Measurements from ENCODE around the gene PRSS8. TPM values are rescaled to one million over a fixed set of nuclear protein-coding genes. Genes with fewer than 3 reads are reported as not detected.

Gene PRSS8
- total RNA-seq, 1 experiment from 2014 or later: 32.6 TPM

DNA sequence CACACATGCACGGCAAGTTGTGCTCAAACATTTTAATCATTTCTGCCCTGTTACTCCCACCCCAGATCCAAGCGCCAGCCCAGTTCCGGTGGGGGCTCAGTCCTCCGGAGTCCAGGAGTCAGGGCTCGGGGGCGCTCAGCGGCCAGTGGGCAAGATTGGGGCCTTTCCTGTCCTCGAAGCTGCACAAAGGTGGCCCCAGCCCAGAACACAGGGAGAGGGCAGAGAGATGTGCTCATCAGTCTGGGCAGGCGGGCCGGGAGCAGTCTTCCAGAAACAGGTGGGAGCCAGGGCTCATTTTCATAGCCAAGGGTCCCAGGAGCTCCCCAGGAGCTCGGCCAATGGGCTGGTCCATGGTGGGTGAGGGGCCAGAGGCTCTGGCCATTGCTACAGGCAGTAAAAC, 4.1 kb downstream of the PRSS8 start:
- CTCF ChIA-PET: interaction anchor here (0.7 to 1.2 kb wide), 2 partner anchors 11 to 23 kb away, joined by 3 to 4 read pairs; partner anchors contain the start of gene BCKDK
- Mint-ChIP-seq H3K9me3 (ENCODE audit: unreplicated experiment) (no peaks in the 10 kb centered on the region), H3K27ac (ENCODE audit: low read depth, unreplicated experiment) (no peak overlapping the region), H3K36me3 (ENCODE audit: insufficient read depth, unreplicated experiment) (peaks cover 27% of the 10 kb centered on the region), H3K4me1 (ENCODE audit: insufficient read depth, unreplicated experiment) (peaks cover 19% of the 10 kb centered on the region), H3K4me3 (ENCODE audit: unreplicated experiment) (no peak overlapping the region), H3K27me3 (ENCODE audit: insufficient read depth, unreplicated experiment) (no peaks in the 10 kb centered on the region)
- intact Hi-C loops (cut with micrococcal nuclease): no loop called here
- BruUV-seq (replicated peaks): no TSS peak
- POLR2A ChIA-PET: interaction anchor here (1.3 to 12.0 kb wide), 3 partner anchors 11 to 35 kb away, joined by 6 to 201 read pairs (median 7); partner anchors contain the start of gene KAT8
- TF ChIP-seq, protein P1, sequence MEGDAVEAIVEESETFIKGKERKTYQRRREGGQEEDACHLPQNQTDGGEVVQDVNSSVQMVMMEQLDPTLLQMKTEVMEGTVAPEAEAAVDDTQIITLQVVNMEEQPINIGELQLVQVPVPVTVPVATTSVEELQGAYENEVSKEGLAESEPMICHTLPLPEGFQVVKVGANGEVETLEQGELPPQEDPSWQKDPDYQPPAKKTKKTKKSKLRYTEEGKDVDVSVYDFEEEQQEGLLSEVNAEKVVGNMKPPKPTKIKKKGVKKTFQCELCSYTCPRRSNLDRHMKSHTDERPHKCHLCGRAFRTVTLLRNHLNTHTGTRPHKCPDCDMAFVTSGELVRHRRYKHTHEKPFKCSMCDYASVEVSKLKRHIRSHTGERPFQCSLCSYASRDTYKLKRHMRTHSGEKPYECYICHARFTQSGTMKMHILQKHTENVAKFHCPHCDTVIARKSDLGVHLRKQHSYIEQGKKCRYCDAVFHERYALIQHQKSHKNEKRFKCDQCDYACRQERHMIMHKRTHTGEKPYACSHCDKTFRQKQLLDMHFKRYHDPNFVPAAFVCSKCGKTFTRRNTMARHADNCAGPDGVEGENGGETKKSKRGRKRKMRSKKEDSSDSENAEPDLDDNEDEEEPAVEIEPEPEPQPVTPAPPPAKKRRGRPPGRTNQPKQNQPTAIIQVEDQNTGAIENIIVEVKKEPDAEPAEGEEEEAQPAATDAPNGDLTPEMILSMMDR (IDR thresholded peaks at IDR 0.05; ENCODE audit: unreplicated experiment): no peak
- no peak for DNase-seq (ENCODE audit: unreplicated experiment)

DNA sequence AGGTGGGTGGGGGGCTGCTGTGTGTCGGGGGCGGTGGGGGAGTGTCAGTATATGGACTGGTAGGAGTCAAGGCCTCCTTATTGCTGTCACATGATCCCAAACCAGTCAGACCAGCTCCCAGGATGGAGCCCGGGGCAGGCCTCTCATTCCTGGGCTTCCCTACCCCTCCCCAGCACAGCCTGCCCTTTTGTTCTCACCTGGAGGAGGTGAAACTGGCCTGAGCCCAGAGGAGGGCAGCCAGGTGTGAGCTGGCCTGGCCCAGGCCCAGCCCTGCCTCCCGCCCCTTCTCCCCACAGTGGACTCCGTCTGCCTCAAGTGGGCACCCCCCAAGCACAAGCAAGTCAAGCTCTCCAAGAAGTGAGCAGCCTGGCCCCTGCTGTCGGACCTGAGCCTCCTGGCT, 4.6 kb downstream of the PRSS8 start:
- H3K27ac Mint-ChIP-seq (ENCODE audit: low read depth, unreplicated experiment): no peak overlapping the region
- intact Hi-C loops (cut with micrococcal nuclease): no loop called here

DNA sequence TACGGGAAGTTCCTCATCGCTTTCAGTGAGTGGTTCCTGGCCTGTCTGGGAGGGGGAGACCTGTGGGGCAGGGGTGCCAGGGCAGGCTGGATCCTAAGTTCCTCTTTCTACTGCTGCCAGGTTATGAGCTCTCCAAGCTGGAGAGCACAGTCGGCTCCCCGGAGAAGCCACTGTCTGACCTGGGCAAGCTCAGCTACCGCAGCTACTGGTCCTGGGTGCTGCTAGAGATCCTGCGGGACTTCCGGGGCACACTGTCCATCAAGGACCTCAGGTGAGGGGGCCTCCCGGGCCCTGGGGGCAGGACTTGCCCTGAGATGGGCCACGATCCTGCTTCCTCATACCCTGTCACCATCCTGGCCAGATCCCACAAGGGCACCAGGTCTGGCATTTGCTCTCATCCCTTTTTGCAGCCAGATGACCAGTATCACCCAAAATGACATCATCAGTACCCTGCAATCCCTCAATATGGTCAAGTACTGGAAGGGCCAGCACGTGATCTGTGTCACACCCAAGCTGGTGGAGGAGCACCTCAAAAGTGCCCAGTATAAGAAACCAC, 5.1 kb downstream of the PRSS8 start:
- Mint-ChIP-seq H3K4me1 (ENCODE audit: insufficient read depth, unreplicated experiment) (peaks cover 10% of the 10 kb centered on the region), H3K9me3 (ENCODE audit: unreplicated experiment) (no peaks in the 10 kb centered on the region), H3K36me3 (ENCODE audit: insufficient read depth, unreplicated experiment) (peaks cover 36% of the 10 kb centered on the region), H3K27ac (ENCODE audit: low read depth, unreplicated experiment) (no peak overlapping the region), H3K27me3 (ENCODE audit: insufficient read depth, unreplicated experiment) (no peaks in the 10 kb centered on the region), H3K4me3 (ENCODE audit: unreplicated experiment) (no peak overlapping the region)
- TF ChIP-seq, protein P1 (IDR thresholded peaks at IDR 0.05; ENCODE audit: unreplicated experiment): no peak
- DNase-seq (ENCODE audit: unreplicated experiment): no peak
- ChIA-PET POLR2A (interaction anchor here (1.3 to 12.0 kb wide), 3 partner anchors 11 to 34 kb away, joined by 6 to 201 read pairs (median 7); partner anchors contain the start of gene KAT8), CTCF (interaction anchor here (0.5 to 1.8 kb wide), 3 partner anchors 9 to 165 kb away, joined by 3 to 6 read pairs (median 4); no protein-coding TSS in a partner anchor)
- intact Hi-C loops (cut with micrococcal nuclease): no loop called here
- BruUV-seq (replicated peaks): no TSS peak

More for the DNA sequence above, 4.6 kb downstream of the PRSS8 start:
- no peaks in the 10 kb centered on the region for H3K27me3 Mint-ChIP-seq (ENCODE audit: insufficient read depth, unreplicated experiment)
- ChIA-PET POLR2A (interaction anchor here (1.3 to 12.0 kb wide), 3 partner anchors 11 to 35 kb away, joined by 6 to 201 read pairs (median 7); partner anchors contain the start of gene KAT8), CTCF (interaction anchor here (0.5 to 0.8 kb wide), 3 partner anchors 9 to 164 kb away, joined by 3 to 6 read pairs (median 3); partner anchors contain the start of gene BCKDK)
- H3K9me3 Mint-ChIP-seq (ENCODE audit: unreplicated experiment): no peaks in the 10 kb centered on the region
- H3K36me3 Mint-ChIP-seq (ENCODE audit: insufficient read depth, unreplicated experiment): peaks cover 32% of the 10 kb centered on the region
- TF ChIP-seq, protein P1 (IDR thresholded peaks at IDR 0.05; ENCODE audit: unreplicated experiment): no peak
- no peak overlapping the region for H3K4me3 Mint-ChIP-seq (ENCODE audit: unreplicated experiment)
- peak; percentile 59 for DNase-seq (ENCODE audit: unreplicated experiment)
- no TSS peak for BruUV-seq (replicated peaks)
- peaks cover 15% of the 10 kb centered on the region for H3K4me1 Mint-ChIP-seq (ENCODE audit: insufficient read depth, unreplicated experiment)

DNA sequence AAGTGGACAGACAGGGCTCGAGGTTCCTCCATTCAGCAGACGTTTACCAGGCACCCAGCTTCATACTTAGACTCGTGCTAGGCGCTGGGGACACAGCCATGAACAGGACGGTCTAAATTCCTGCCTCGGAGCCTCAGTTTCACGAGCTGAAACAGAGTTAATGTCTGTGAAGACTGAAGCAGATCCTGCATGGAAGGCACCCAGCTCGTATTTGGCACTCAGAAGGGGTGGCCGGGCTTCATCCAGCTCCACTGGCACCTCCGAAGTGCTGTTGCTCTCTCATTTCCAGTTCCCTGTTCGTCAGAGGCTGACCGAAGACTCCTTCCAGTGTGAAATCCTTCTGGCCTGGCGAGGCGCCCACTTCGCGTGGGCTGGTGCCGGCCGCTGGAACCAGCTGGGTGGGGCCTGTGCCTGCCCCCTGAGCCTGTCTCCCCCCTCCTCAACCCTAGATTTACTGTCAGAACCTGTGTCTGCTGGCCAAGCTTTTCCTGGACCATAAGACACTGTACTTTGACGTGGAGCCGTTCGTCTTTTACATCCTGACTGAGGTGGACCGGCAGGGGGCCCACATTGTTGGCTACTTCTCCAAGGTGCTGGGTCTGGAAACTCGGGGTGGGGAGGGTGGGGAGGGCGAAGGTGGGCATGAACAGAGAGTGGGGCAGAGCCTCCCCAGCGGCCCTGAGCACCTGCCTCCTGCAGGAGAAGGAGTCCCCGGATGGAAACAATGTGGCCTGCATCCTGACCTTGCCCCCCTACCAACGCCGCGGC, 5.8 kb downstream of the PRSS8 start:
- H3K36me3 Mint-ChIP-seq (ENCODE audit: insufficient read depth, unreplicated experiment): peaks cover 36% of the 10 kb centered on the region
- ChIA-PET CTCF (interaction anchor here (0.5 to 1.8 kb wide), 4 partner anchors 9 to 170 kb away, joined by 3 to 4 read pairs (median 4); no protein-coding TSS in a partner anchor), POLR2A (interaction anchor here (0.7 to 12.0 kb wide), 3 partner anchors 9 to 13 kb away, joined by 3 to 201 read pairs (median 4); partner anchors contain the start of gene KAT8)
- peaks cover 10% of the 10 kb centered on the region for H3K4me1 Mint-ChIP-seq (ENCODE audit: insufficient read depth, unreplicated experiment)
- H3K27ac Mint-ChIP-seq (ENCODE audit: low read depth, unreplicated experiment): no peak overlapping the region
- no peak for DNase-seq (ENCODE audit: unreplicated experiment)
- intact Hi-C loops (cut with micrococcal nuclease): no loop called here
- TF ChIP-seq, protein P1 (IDR thresholded peaks at IDR 0.05; ENCODE audit: unreplicated experiment): no peak
- no peaks in the 10 kb centered on the region for H3K9me3 Mint-ChIP-seq (ENCODE audit: unreplicated experiment)
- no TSS peak for BruUV-seq (replicated peaks)
- no peaks in the 10 kb centered on the region for H3K27me3 Mint-ChIP-seq (ENCODE audit: insufficient read depth, unreplicated experiment)
- H3K4me3 Mint-ChIP-seq (ENCODE audit: unreplicated experiment): no peak overlapping the region
